ENCODE results near the gene CLEC16A.

- TF ChIP-seq CTCF (IDR thresholded peaks at IDR 0.05; ENCODE audit: insufficient read depth, low read length) (no peak), REST (IDR thresholded peaks at IDR 0.05; ENCODE audit: insufficient replicate concordance, low read depth) (no peak)
Observed at GRCh38 chr16:11006656-11007055, 62.3 kb downstream of the CLEC16A start.

All from HL-60 (cell line).